ENCODE results near the gene BCAS1. TPM values are rescaled to one million over a fixed set of nuclear protein-coding genes. Genes with fewer than 3 reads are reported as not detected.

The BCAS1 gene
- total and polyA plus RNA-seq, 2 donors from 2014 or later, result 1.1 to 4.8 TPM

GRCh38 chr20:54000914-54001313 lies 69.5 kb downstream of the BCAS1 start:
- Histone ChIP-seq H3K9me3 (ENCODE audit: control insufficient read depth in 2 of 3, insufficient read depth in 1 of 3, low read length in 3 of 3) (peaks cover 0 to 17% (median 0%) of the 10 kb centered on the region in 3 donors), H3K9ac (ENCODE audit: low read length in 3 of 3) (no peak overlapping the region), H3K36me3 (ENCODE audit: control insufficient read depth in 2 of 3, insufficient read depth in 3 of 3, low read length in 3 of 3) (no peaks in the 10 kb centered on the region), H3K27ac (ENCODE audit: low read depth in 2 of 2, low read length in 2 of 2) (no peak overlapping the region), H3K4me3 (ENCODE audit: low read length in 3 of 3) (no peak overlapping the region), H3K27me3 (ENCODE audit: control insufficient read depth, insufficient read depth, low read length) (no peaks in the 10 kb centered on the region), H3K4me1 (ENCODE audit: control insufficient read depth in 2 of 3, insufficient read depth in 2 of 3, low read depth in 1 of 3, low read length in 3 of 3) (no peaks in the 10 kb centered on the region)
- FAIRE-seq (no peak), DNase-seq (no peak)
- intact Hi-C loops (cut with DNase I), result no loop called here
- no peak for TF ChIP-seq CTCF (IDR thresholded peaks at IDR 0.05; ENCODE audit: borderline replicate concordance, extremely low read depth, insufficient read depth)

GRCh38 chr20:54000262-54000661 lies 70.1 kb downstream of the BCAS1 start:
- FAIRE-seq, result no peak
- TF ChIP-seq CTCF (IDR thresholded peaks at IDR 0.05; ENCODE audit: borderline replicate concordance, extremely low read depth, insufficient read depth), result no peak
- no peaks in the 10 kb centered on the region for H3K4me1 ChIP-seq (ENCODE audit: control insufficient read depth in 2 of 3, insufficient read depth in 2 of 3, low read depth in 1 of 3, low read length in 3 of 3)

GRCh38 chr20:53999077-53999476 lies 71.3 kb downstream of the BCAS1 start:
- Histone ChIP-seq H3K4me1 (ENCODE audit: control insufficient read depth in 2 of 3, insufficient read depth in 2 of 3, low read depth in 1 of 3, low read length in 3 of 3) (no peaks in the 10 kb centered on the region), H3K4me3 (ENCODE audit: low read length in 3 of 3) (no peak overlapping the region), H3K9me3 (ENCODE audit: control insufficient read depth in 2 of 3, insufficient read depth in 1 of 3, low read length in 3 of 3) (peaks cover 0 to 17% (median 0%) of the 10 kb centered on the region in 3 donors), H3K27me3 (ENCODE audit: control insufficient read depth, insufficient read depth, low read length) (no peaks in the 10 kb centered on the region), H3K27ac (ENCODE audit: low read depth in 2 of 2, low read length in 2 of 2) (no peak overlapping the region), H3K36me3 (ENCODE audit: control insufficient read depth in 2 of 3, insufficient read depth in 3 of 3, low read length in 3 of 3) (no peaks in the 10 kb centered on the region), H3K9ac (ENCODE audit: low read length in 3 of 3) (no peak overlapping the region)
- TF ChIP-seq CTCF (IDR thresholded peaks at IDR 0.05; ENCODE audit: borderline replicate concordance, extremely low read depth, insufficient read depth), result no peak
- FAIRE-seq, result no peak
- intact Hi-C loops (cut with DNase I), result no loop called here
- no peak for DNase-seq

More at GRCh38 chr20:54000262-54000661, 70.1 kb downstream of the BCAS1 start:
- intact Hi-C loops (cut with DNase I), result no loop called here
- no peak overlapping the region for H3K4me3 ChIP-seq (ENCODE audit: low read length in 3 of 3)
- no peaks in the 10 kb centered on the region for H3K36me3 ChIP-seq (ENCODE audit: control insufficient read depth in 2 of 3, insufficient read depth in 3 of 3, low read length in 3 of 3)
- no peak for DNase-seq
- H3K9ac ChIP-seq (ENCODE audit: low read length in 3 of 3), result no peak overlapping the region
- H3K27ac ChIP-seq (ENCODE audit: low read depth in 2 of 2, low read length in 2 of 2), result no peak overlapping the region
- H3K9me3 ChIP-seq (ENCODE audit: control insufficient read depth in 2 of 3, insufficient read depth in 1 of 3, low read length in 3 of 3), result peaks cover 0 to 17% (median 0%) of the 10 kb centered on the region in 3 donors
- H3K27me3 ChIP-seq (ENCODE audit: control insufficient read depth, insufficient read depth, low read length), result no peaks in the 10 kb centered on the region
